ENCODE measurements around the gene YEATS2.
"Not testable (repeated sequence)": the region's sequence is repeated elsewhere in the genome, so short reads cannot be mapped to it uniquely, and the experiment has no call there.

YEATS2 gene
- 75.6 to 93.3 (median 78.6) reads per million in 3 experiments for total RNA-seq

DNA sequence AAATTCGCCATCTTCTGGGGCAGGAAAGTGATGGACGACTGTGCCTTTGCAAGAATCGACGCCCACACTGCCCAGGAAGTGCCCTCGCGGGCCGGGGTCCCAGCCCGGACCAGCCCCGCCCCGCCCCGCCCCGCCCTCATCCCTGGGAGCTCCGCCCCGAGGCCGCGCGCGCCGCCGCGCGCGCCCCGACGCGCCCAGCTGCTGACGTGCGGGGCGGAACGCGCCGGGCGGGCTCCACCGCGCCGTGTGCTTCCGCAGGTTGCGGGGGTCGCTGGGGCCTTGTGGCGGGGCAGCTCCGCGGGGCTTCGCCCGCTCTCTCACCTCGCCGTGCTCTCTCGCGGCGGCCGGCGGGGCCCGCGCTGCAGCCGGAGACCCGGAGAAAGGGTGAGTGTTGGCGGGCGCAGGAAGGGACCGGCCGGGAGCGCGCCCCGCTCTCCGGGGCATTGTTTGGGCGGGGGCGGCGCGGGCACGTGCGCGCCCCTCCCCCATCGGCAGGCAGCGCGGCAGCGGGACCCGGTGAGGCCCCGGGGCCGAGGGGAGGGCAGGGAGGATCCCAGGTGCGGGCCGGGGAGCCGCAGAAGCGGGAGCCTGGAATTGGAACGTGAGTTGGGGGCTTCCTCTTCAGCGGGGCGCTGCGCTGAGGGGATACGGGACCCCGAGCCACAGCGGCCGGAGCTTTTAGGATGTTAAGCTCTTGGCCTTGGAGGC, at the start of gene YEATS2:
Gene YEATS2, plus strand, starts transcription at position 188 of the 708 bp plus-strand sequence. CDS start 17,366 bp downstream, outside the sequence.
- peak; percentile 63 for DNase-seq

- no peak for DNase-seq
These were observed 47.0 kb upstream of the YEATS2 start for GRCh38 chr3:183650554-183650953.

GRCh38 chr3:183653209-183654064, 44.2 kb upstream of the YEATS2 start:
- DNase-seq: no peak

GRCh38 chr3:183654727-183655126, 42.9 kb upstream of the YEATS2 start:
- DNase-seq: no peak

GRCh38 chr3:183662099-183662498, 35.5 kb upstream of the YEATS2 start:
- DNase-seq: no peak

DNA sequence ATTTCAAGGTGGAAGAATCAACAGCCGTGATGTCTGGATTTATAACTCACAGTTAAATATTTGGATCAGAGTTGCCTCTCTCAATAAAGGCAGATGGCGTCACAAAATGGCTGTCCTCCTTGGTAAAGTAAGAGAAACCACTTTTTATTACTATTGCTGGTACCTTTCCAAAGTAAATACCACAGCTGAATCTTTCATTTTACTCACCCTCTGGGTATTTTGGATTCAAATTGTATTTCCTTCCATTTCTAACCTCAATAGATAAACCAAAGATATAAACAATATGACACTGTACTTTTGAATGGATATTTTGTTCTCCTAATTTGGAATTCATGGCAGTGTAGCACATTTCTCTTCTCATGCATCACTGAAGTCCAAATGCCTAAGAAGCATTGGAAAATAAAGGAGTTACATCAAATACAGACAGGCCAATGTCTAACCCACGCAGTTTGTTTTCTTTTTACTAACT, 32.6 kb upstream of the YEATS2 start:
- DNase-seq: no peak

GRCh38 chr3:183680061-183680460, 17.5 kb upstream of the YEATS2 start:
- DNase-seq: no peak

- DNase-seq: no peak
These were observed 9.9 kb upstream of the YEATS2 start for GRCh38 chr3:183687705-183688104.

- DNase-seq: no peak
These were observed 8.7 kb upstream of the YEATS2 start for GRCh38 chr3:183688874-183689273.

GRCh38 chr3:183689621-183690020, 8.0 kb upstream of the YEATS2 start:
- DNase-seq: not testable (repeated sequence)

DNA sequence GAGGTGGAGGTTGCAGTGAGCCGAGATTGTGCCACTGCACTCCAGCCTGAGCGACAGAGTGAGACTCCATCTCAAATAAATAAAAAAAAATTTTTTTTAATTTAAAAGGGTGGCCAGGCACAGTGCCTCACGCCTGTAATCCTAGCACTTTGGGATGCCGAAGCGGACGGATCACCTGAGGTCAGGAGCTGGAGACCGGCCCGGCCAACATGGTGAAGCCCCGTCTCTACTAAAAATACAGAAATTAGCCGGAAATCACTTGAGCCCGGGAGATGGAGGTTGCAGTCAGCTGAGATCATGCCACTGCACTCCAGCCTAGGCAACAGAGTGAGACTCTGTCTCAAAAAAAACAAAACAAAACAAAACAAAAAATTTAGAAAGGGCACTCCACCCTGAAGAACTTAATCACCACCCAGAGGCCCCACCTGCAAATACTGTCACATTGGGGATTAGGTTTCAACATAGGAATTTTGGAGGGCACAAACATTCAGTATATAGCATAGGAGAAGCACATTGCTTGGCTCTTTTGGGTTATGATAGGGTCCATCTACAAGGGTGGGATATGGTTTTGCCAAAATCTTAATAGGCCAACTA, 7.1 kb upstream of the YEATS2 start:
- no peak for DNase-seq

GRCh38 chr3:183692436-183692835, 5.2 kb upstream of the YEATS2 start:
- DNase-seq: no peak

DNA sequence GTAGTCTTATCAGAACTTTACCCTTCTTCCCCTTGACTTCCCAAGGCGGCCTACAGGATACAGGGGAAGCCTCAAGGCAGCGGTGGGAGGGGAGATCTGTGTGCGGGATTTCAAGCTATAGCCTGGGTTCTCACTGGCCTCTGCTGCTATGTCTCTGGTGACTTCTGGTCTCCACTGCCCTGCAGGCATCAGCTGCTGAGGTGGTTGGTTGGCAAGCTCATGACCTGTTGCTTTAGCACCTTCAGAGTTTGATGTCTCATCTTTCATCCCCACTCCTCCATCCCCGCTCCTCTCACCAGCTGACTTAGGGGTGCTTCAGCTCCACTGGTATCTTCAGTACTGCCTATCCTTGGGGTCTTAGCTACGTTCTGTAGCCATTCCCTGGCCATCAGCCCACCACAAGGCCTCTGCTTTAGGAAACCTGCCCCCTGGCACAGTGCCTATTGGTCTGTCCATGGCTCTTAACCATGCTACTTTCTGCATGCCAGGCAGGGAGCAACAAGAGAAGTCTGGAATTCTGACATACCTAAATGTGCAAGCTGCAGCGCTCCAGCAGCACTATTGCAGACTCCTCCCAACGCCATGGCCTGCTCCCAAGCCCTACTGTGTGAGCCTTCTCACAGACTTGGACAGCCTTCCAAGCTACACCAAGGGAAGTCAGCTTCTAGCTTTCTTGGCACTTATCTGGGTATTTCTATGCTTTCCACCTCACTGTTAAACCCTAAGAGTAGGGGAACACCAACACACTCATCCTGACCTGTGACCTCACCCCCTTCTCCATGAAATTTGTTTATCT, 1.8 kb upstream of the YEATS2 start:
- no peak for DNase-seq

GRCh38 chr3:183697123-183697609, 431 bp upstream of the YEATS2 start:
- DNase-seq: no peak

DNA sequence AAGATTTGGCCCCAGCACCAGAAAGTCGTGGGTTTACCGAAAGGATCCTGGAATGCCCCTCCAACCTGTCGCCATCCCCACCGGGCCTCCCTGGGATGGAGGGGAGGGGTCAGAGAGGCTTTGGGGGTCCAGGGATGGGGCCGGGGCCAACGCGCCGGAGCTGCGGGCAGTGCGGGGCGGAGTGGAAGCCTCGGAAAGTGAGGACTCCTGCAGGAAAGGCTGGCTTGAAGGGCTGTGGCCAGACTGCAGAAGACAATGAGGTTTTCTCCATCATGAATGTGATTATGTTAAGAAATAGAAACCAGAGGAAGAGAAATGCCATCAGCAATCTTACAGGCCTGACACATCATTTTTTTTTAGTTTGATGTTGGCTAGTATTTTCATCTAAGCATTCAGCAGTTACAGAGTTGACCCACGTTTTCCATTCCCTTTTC, 738 bp downstream of the YEATS2 start:
- peak; percentile 36 for DNase-seq

GRCh38 chr3:183698756-183699155, 1.2 kb downstream of the YEATS2 start:
- no peak for DNase-seq

DNA sequence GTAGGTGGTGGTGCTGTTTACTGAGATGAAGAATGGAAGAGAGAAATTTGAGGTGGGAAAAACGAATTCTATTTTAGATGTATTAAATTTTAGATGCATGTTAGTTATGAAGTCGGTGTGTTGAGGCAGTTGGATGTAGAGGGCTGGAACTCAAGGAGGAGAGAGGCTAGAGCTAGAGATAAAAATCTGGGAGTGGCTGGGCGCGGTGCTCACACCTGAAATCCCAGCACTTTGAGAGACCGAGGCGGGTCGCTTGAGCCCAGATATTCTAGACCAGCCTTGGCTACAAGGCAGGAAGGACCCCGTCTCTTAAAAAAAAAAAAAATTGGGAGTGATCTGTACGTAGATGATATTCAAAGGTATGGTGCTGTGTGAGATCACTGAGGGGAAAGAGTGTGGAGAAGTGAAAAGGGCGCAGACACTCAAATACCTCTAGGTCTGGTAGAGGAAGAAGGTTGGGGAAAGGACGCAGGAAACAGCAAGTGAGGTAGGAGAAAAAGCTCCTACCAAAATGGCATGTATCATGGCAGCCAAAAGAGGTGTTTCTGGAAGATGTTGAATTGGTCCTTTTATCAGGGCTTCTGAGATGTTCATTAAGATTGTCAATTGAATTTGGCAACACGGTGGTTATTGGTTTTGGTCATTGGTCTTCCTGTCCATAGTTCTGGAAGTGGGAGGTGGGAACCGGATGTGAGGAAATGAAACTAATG, 1.8 kb downstream of the YEATS2 start:
- DNase-seq: no peak

GRCh38 chr3:183701744-183702143, 4.1 kb downstream of the YEATS2 start:
- no peak for DNase-seq

- DNase-seq: not testable (repeated sequence)
These were observed 6.3 kb downstream of the YEATS2 start for GRCh38 chr3:183703892-183704291.

DNA sequence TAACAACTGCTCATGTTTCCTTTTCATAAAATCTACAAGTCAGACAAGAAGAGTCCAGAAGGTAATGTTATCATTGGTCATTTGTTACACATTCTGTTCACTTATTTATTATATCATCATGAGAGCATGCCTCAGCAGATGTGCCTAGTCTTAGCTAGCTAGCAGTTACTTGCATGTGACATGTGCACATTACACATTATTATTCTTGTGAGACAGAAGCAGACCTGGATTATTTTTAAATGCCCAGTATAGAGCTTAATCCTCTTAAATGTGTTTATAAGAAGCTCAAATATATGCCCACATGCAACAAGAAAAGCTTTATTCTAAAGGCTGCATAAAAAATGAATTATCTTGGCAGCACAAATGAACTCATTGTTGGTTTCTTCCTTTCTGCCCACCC, 12.6 kb downstream of the YEATS2 start:
- no peak for DNase-seq

GRCh38 chr3:183711516-183711915, 13.9 kb downstream of the YEATS2 start:
- no peak for DNase-seq

- no peak for DNase-seq
These were observed 17.0 kb downstream of the YEATS2 start for GRCh38 chr3:183714622-183715021.
